ENCODE measurements around the gene MLPH. TPM values are rescaled to one million over a fixed set of nuclear protein-coding genes. Genes with fewer than 3 reads are reported as not detected.

The MLPH gene
- total RNA-seq, 1 donor from 2014 or later, result 91.0 TPM

GRCh38 chr2:237490009-237490711 lies 3.1 kb downstream of the MLPH start:
- intact Hi-C loops (cut with DNase I), result no loop called here
- no peak for TF ChIP-seq CTCF (IDR thresholded peaks at IDR 0.05)
- Histone ChIP-seq H3K36me3 (no peaks in the 10 kb centered on the region), H3K27ac (no peak overlapping the region), H3K27me3 (peaks cover 15% of the 10 kb centered on the region), H3K4me1 (peaks cover 11 to 15% of the 10 kb centered on the region in 2 donors), H3K9me3 (peaks cover 5 to 20% of the 10 kb centered on the region in 2 donors), H3K4me3 (no peak overlapping the region)
- DNase-seq (ENCODE audit: low spot score in 2 of 2), result no peak

- intact Hi-C loops (cut with DNase I), result no loop called here
- Histone ChIP-seq H3K4me3 (no peak overlapping the region), H3K9me3 (peaks cover 5 to 20% of the 10 kb centered on the region in 2 donors), H3K36me3 (no peaks in the 10 kb centered on the region), H3K4me1 (peaks cover 11 to 15% of the 10 kb centered on the region in 2 donors), H3K27me3 (peaks cover 14% of the 10 kb centered on the region), H3K27ac (no peak overlapping the region)
- no peak for TF ChIP-seq CTCF (IDR thresholded peaks at IDR 0.05)
- no peak for DNase-seq (ENCODE audit: low spot score in 2 of 2)
Measured at GRCh38 chr2:237490795-237491194, 3.7 kb downstream of the MLPH start.

GRCh38 chr2:237491515-237492118 lies 4.6 kb downstream of the MLPH start:
- Histone ChIP-seq H3K9me3 (peaks cover 5 to 20% of the 10 kb centered on the region in 2 donors), H3K36me3 (no peaks in the 10 kb centered on the region), H3K4me1 (peaks cover 8 to 10% of the 10 kb centered on the region in 2 donors), H3K27me3 (peaks cover 6% of the 10 kb centered on the region), H3K27ac (no peak overlapping the region), H3K4me3 (no peak overlapping the region)
- intact Hi-C loops (cut with DNase I), result no loop called here
- TF ChIP-seq CTCF (IDR thresholded peaks at IDR 0.05), result no peak
- no peak for DNase-seq (ENCODE audit: low spot score in 2 of 2)

- H3K27me3 ChIP-seq, result no peaks in the 10 kb centered on the region
- TF ChIP-seq CTCF (IDR thresholded peaks at IDR 0.05), result no peak
- H3K4me1 ChIP-seq, result peaks cover 3% of the 10 kb centered on the region in 2 donors
- peaks cover 5 to 20% of the 10 kb centered on the region in 2 donors for H3K9me3 ChIP-seq
- no peak overlapping the region for H3K4me3 ChIP-seq
- H3K27ac ChIP-seq, result no peak overlapping the region
- DNase-seq (ENCODE audit: low spot score in 2 of 2), result no peak
- intact Hi-C loops (cut with DNase I), result no loop called here
- H3K36me3 ChIP-seq, result no peaks in the 10 kb centered on the region
Measured at GRCh38 chr2:237492137-237492890, 5.3 kb downstream of the MLPH start.

- no peaks in the 10 kb centered on the region for H3K36me3 ChIP-seq
- intact Hi-C loops (cut with DNase I), result no loop called here
- H3K4me1 ChIP-seq, result no peaks in the 10 kb centered on the region
- no peak overlapping the region for H3K27ac ChIP-seq
- H3K4me3 ChIP-seq, result no peak overlapping the region
- peaks cover 5 to 20% of the 10 kb centered on the region in 2 donors for H3K9me3 ChIP-seq
- H3K27me3 ChIP-seq, result no peaks in the 10 kb centered on the region
- TF ChIP-seq CTCF (IDR thresholded peaks at IDR 0.05), result no peak
- DNase-seq (ENCODE audit: low spot score in 2 of 2), result no peak
Measured at GRCh38 chr2:237494066-237494465, 7.0 kb downstream of the MLPH start.

Data from ascending aorta (tissue), 2 donors.